ENCODE results near the gene MPPED2. TPM values are rescaled to one million over a fixed set of nuclear protein-coding genes. Genes with fewer than 3 reads are reported as not detected.

MPPED2 gene
- total RNA-seq, 1 experiment from 2014 or later = 4.7 TPM

GRCh38 chr11:30552839-30553238 is 33.3 kb downstream of the MPPED2 start:
- no peaks in the 10 kb centered on the region; a peak in 1 of 5 replicates for H3K9me3 Mint-ChIP-seq
- Histone ChIP-seq H3K9me3 (ENCODE audit: control insufficient read depth, low read depth, low read length) (no peaks in the 10 kb centered on the region), H3K4me1 (ENCODE audit: insufficient read depth, low read length) (peaks cover 14% of the 10 kb centered on the region), H3K79me1 (ENCODE audit: insufficient read depth, low read depth, low read length, poor library complexity, severe bottlenecking) (no peaks in the 10 kb centered on the region), H3K14ac (ENCODE audit: insufficient read depth, low read length) (no peak overlapping the region), H3K23me2 (ENCODE audit: insufficient read length, low read depth, low read length, poor library complexity, severe bottlenecking) (no peaks in the 10 kb centered on the region), H3K9ac (ENCODE audit: extremely low read depth, insufficient read length, low read length) (no peak overlapping the region), H3K4ac (ENCODE audit: low read depth, low read length) (no peak overlapping the region), H2BK15ac (ENCODE audit: low read depth, low read length) (no peak overlapping the region), H2AK5ac (ENCODE audit: insufficient read length, low read length) (no peak overlapping the region), H2BK5ac (ENCODE audit: insufficient read length, low read length) (no peak overlapping the region), H2AFZ (ENCODE audit: low read length) (no peak overlapping the region), H3K4me2 (ENCODE audit: insufficient read depth, insufficient read length, low read length) (no peak overlapping the region), H2BK120ac (ENCODE audit: low read depth, low read length, poor library complexity, severe bottlenecking) (no peak overlapping the region), H2BK20ac (ENCODE audit: low read depth, low read length, poor library complexity, severe bottlenecking) (no peak overlapping the region), H3K18ac (ENCODE audit: insufficient read length, low read depth, low read length) (no peak overlapping the region), H4K20me1 (ENCODE audit: control insufficient read depth, insufficient read depth, insufficient read length) (no peaks in the 10 kb centered on the region), H4K5ac (ENCODE audit: insufficient read length, low read depth, low read length) (no peak overlapping the region), H3K56ac (ENCODE audit: insufficient read length, low read depth, low read length) (no peak overlapping the region), H4K91ac (ENCODE audit: insufficient read length, low read depth, low read length) (no peak overlapping the region), H3K79me2 (ENCODE audit: insufficient read depth, low read length) (no peaks in the 10 kb centered on the region), H2BK12ac (ENCODE audit: insufficient read length, low read depth, low read length) (no peak overlapping the region), H3T11ph (ENCODE audit: low read length) (no peak overlapping the region), H4K8ac (replicated peaks; ENCODE audit: insufficient read length, low read depth, low read length) (no peak overlapping the region), H3K23ac (ENCODE audit: insufficient read length, low read depth, low read length) (no peak overlapping the region), H3K27ac (ENCODE audit: insufficient read length, low read depth, low read length) (no peak overlapping the region), H3K27me3 (ENCODE audit: insufficient read depth, low read length) (no peaks in the 10 kb centered on the region)
- H3K27me3 Mint-ChIP-seq (ENCODE audit: low read depth) = peaks cover 34% of the 10 kb centered on the region
- peak overlapping the region in 1 of 3 experiments; percentile 75; a peak in 2 of 7 replicates for H3K27ac Mint-ChIP-seq
- peaks cover 55 to 60% of the 10 kb centered on the region in 2 experiments for H3K4me1 Mint-ChIP-seq
- TF ChIP-seq CTCF (conservative IDR thresholded peaks at IDR 0.05) = no peak
- peak overlapping the region in 1 of 2 experiments; percentile 3; a peak in 1 of 5 replicates for H3K4me3 Mint-ChIP-seq
- DNase-seq = no peak
- peaks cover 6 to 10% (median 8%) of the 10 kb centered on the region in 3 experiments for H3K36me3 Mint-ChIP-seq (ENCODE audit: insufficient read depth in 1 of 3, low read depth in 3 of 3)
- WGBS (ENCODE audit: extremely low coverage, insufficient read length, low lambda C conversion rate) = no CpG with 5 or more reads among the region's 5 CpGs

Measured in H9 (cell line).